Muscle layer of colon (tissue), 2 donors: ENCODE data around the gene FBXO38.

ENCODE experiments used
- H3K27ac ChIP-seq: one replicate; pipeline ENCODE4 v1.7.0; 2013; ENCODE audit warnings: low read depth, mild to moderate bottlenecking, low read length, moderate library complexity
- H3K27me3 ChIP-seq, 2 donors: one replicate each; pipeline ENCODE4 v1.7.0; 2013; ENCODE audit warnings: low read length in 2 of 2, mild to moderate bottlenecking in 2 of 2; ENCODE audit not compliant: insufficient read depth in 2 of 2, control insufficient read depth in 1 of 2
- H3K36me3 ChIP-seq: one replicate; pipeline ENCODE4 v1.7.0; 2013; ENCODE audit warnings: mild to moderate bottlenecking, low read length; ENCODE audit not compliant: insufficient read depth
- H3K4me1 ChIP-seq: one replicate; pipeline ENCODE4 v1.7.0; 2013; ENCODE audit warnings: mild to moderate bottlenecking, low read length; ENCODE audit not compliant: insufficient read depth
- H3K4me3 ChIP-seq, 2 donors: one replicate each; pipeline ENCODE4 v1.7.0; 2013; ENCODE audit warnings: low read length in 2 of 2, low read depth in 1 of 2, mild to moderate bottlenecking in 1 of 2, moderate library complexity in 1 of 2
- H3K9ac ChIP-seq: one replicate; pipeline ENCODE4 v1.7.0; 2013; ENCODE audit warnings: low read length
- H3K9me3 ChIP-seq: one replicate; pipeline ENCODE4 v1.7.0; 2013; ENCODE audit warnings: mild to moderate bottlenecking, low read length
- donor health status: abdominal sarcoma.
- donor health status: Adenocarcinoma of cecum.

FBXO38 gene

GRCh38 chr5:148437249-148437648 is 53.5 kb downstream of the FBXO38 start:
- Histone ChIP-seq H3K9ac (no peak overlapping the region), H3K4me3 (no peak overlapping the region), H3K4me1 (peaks cover 4% of the 10 kb centered on the region), H3K27me3 (no peaks in the 10 kb centered on the region), H3K27ac (no peak overlapping the region), H3K36me3 (peaks cover 55% of the 10 kb centered on the region), H3K9me3 (no peaks in the 10 kb centered on the region)

- peaks cover 51% of the 10 kb centered on the region for H3K36me3 ChIP-seq
- no peak overlapping the region for H3K9ac ChIP-seq
- H3K4me1 ChIP-seq = peaks cover 4% of the 10 kb centered on the region
- H3K27ac ChIP-seq = no peak overlapping the region
- no peaks in the 10 kb centered on the region for H3K9me3 ChIP-seq
- H3K27me3 ChIP-seq = no peaks in the 10 kb centered on the region
- no peak overlapping the region for H3K4me3 ChIP-seq
These were observed 55.2 kb downstream of the FBXO38 start for GRCh38 chr5:148438933-148439332.

GRCh38 chr5:148443241-148443640 is 59.5 kb downstream of the FBXO38 start:
- no peak overlapping the region for H3K27ac ChIP-seq
- no peak overlapping the region for H3K9ac ChIP-seq
- peaks cover 34% of the 10 kb centered on the region for H3K36me3 ChIP-seq
- no peak overlapping the region for H3K4me3 ChIP-seq
- H3K4me1 ChIP-seq = peaks cover 15% of the 10 kb centered on the region
- no peaks in the 10 kb centered on the region for H3K9me3 ChIP-seq
- H3K27me3 ChIP-seq = no peaks in the 10 kb centered on the region

- H3K9me3 ChIP-seq = no peaks in the 10 kb centered on the region
- H3K27ac ChIP-seq = no peak overlapping the region
- H3K36me3 ChIP-seq = peaks cover 29% of the 10 kb centered on the region
These were observed 60.2 kb downstream of the FBXO38 start for GRCh38 chr5:148443998-148444397.

GRCh38 chr5:148445578-148445977 is 61.8 kb downstream of the FBXO38 start:
- Histone ChIP-seq H3K9me3 (no peaks in the 10 kb centered on the region), H3K9ac (no peak overlapping the region), H3K4me1 (peaks cover 11% of the 10 kb centered on the region), H3K27ac (no peak overlapping the region), H3K36me3 (peaks cover 14% of the 10 kb centered on the region), H3K4me3 (no peak overlapping the region), H3K27me3 (no peaks in the 10 kb centered on the region)

More at GRCh38 chr5:148443998-148444397, 60.2 kb downstream of the FBXO38 start:
- Histone ChIP-seq H3K9ac (no peak overlapping the region), H3K27me3 (no peaks in the 10 kb centered on the region), H3K4me1 (peaks cover 13% of the 10 kb centered on the region), H3K4me3 (no peak overlapping the region)

- no peak overlapping the region for H3K9ac ChIP-seq
- H3K4me1 ChIP-seq = peaks cover 11% of the 10 kb centered on the region
- H3K27ac ChIP-seq = no peak overlapping the region
- no peaks in the 10 kb centered on the region for H3K9me3 ChIP-seq
- no peak overlapping the region for H3K4me3 ChIP-seq
- peaks cover 10% of the 10 kb centered on the region for H3K36me3 ChIP-seq
- no peaks in the 10 kb centered on the region for H3K27me3 ChIP-seq
These were observed 62.9 kb downstream of the FBXO38 start for GRCh38 chr5:148446611-148447010.

GRCh38 chr5:148452499-148453193 is 68.9 kb downstream of the FBXO38 start:
- Histone ChIP-seq H3K4me1 (no peaks in the 10 kb centered on the region), H3K9ac (no peak overlapping the region), H3K27ac (no peak overlapping the region), H3K27me3 (no peaks in the 10 kb centered on the region), H3K36me3 (no peaks in the 10 kb centered on the region), H3K9me3 (no peaks in the 10 kb centered on the region), H3K4me3 (no peak overlapping the region)

- H3K4me1 ChIP-seq = peaks cover 4% of the 10 kb centered on the region
- no peak overlapping the region for H3K4me3 ChIP-seq
- no peaks in the 10 kb centered on the region for H3K9me3 ChIP-seq
- no peak overlapping the region for H3K9ac ChIP-seq
- H3K27ac ChIP-seq = no peak overlapping the region
- H3K27me3 ChIP-seq = no peaks in the 10 kb centered on the region
- H3K36me3 ChIP-seq = no peaks in the 10 kb centered on the region
These were observed 70.8 kb downstream of the FBXO38 start for GRCh38 chr5:148454576-148454975.

GRCh38 chr5:148455185-148455584 is 71.4 kb downstream of the FBXO38 start:
- no peaks in the 10 kb centered on the region for H3K9me3 ChIP-seq
- no peak overlapping the region for H3K9ac ChIP-seq
- no peaks in the 10 kb centered on the region for H3K36me3 ChIP-seq
- H3K27ac ChIP-seq = no peak overlapping the region
- H3K4me3 ChIP-seq = no peak overlapping the region
- H3K27me3 ChIP-seq = no peaks in the 10 kb centered on the region
- H3K4me1 ChIP-seq = peaks cover 4% of the 10 kb centered on the region

GRCh38 chr5:148457183-148457620 is 73.4 kb downstream of the FBXO38 start:
- no peak overlapping the region for H3K4me3 ChIP-seq
- H3K9ac ChIP-seq = no peak overlapping the region
- H3K27me3 ChIP-seq = no peaks in the 10 kb centered on the region
- peaks cover 4% of the 10 kb centered on the region for H3K4me1 ChIP-seq
- H3K36me3 ChIP-seq = no peaks in the 10 kb centered on the region
- H3K27ac ChIP-seq = no peak overlapping the region
- H3K9me3 ChIP-seq = no peaks in the 10 kb centered on the region

GRCh38 chr5:148458036-148458888 is 74.5 kb downstream of the FBXO38 start:
- H3K4me3 ChIP-seq = no peak overlapping the region
- H3K9me3 ChIP-seq = no peaks in the 10 kb centered on the region
- H3K27ac ChIP-seq = no peak overlapping the region

More at GRCh38 chr5:148458036-148458888, 74.5 kb downstream of the FBXO38 start:
- Histone ChIP-seq H3K4me1 (peaks cover 4% of the 10 kb centered on the region), H3K9ac (no peak overlapping the region), H3K27me3 (no peaks in the 10 kb centered on the region), H3K36me3 (no peaks in the 10 kb centered on the region)
